GM19193 (cell line): ENCODE results near the gene SUV39H1.

Experiments used
- POLR2A ChIP-seq: IDR thresholded peaks from 4 replicates; pipeline ENCODE4 v1.6.1; 2011; ENCODE audit not compliant: insufficient read depth, insufficient read length; ENCODE audit errors: extremely low read depth

SUV39H1 gene

GRCh38 chrX:48741834-48742233 lies 45.3 kb downstream of the SUV39H1 start:
- TF ChIP-seq POLR2A, result no peak

GRCh38 chrX:48745222-48745621 lies 48.7 kb downstream of the SUV39H1 start:
- TF ChIP-seq POLR2A, result no peak

- no peak for TF ChIP-seq POLR2A
These were observed 51.0 kb downstream of the SUV39H1 start for GRCh38 chrX:48747415-48748016.

- no peak for TF ChIP-seq POLR2A
These were observed 52.6 kb downstream of the SUV39H1 start for GRCh38 chrX:48749182-48749581.

GRCh38 chrX:48751343-48751742 lies 54.8 kb downstream of the SUV39H1 start:
- no peak for TF ChIP-seq POLR2A

- TF ChIP-seq POLR2A, result no peak
These were observed 56.0 kb downstream of the SUV39H1 start for GRCh38 chrX:48752498-48752897.

GRCh38 chrX:48753708-48754228 lies 57.2 kb downstream of the SUV39H1 start:
- no peak for TF ChIP-seq POLR2A

- TF ChIP-seq POLR2A, result no peak
These were observed 57.7 kb downstream of the SUV39H1 start for GRCh38 chrX:48754238-48754637.
